GM18873 (cell line): ENCODE data around the gene PRDM2.
"Not testable (repeated sequence)": the region's sequence is repeated elsewhere in the genome, so short reads cannot be mapped to it uniquely, and the experiment has no call there.

ENCODE experiments used
- ATAC-seq: cut with Tn5 transposase; IDR thresholded peaks from one replicate; pipeline ENCODE4 v1.9.1; 2021; ENCODE audit warnings: mild to moderate bottlenecking, moderate library complexity, moderate number of reproducible peaks; ENCODE audit not compliant: unreplicated experiment, low FRiP score

PRDM2 gene

DNA sequence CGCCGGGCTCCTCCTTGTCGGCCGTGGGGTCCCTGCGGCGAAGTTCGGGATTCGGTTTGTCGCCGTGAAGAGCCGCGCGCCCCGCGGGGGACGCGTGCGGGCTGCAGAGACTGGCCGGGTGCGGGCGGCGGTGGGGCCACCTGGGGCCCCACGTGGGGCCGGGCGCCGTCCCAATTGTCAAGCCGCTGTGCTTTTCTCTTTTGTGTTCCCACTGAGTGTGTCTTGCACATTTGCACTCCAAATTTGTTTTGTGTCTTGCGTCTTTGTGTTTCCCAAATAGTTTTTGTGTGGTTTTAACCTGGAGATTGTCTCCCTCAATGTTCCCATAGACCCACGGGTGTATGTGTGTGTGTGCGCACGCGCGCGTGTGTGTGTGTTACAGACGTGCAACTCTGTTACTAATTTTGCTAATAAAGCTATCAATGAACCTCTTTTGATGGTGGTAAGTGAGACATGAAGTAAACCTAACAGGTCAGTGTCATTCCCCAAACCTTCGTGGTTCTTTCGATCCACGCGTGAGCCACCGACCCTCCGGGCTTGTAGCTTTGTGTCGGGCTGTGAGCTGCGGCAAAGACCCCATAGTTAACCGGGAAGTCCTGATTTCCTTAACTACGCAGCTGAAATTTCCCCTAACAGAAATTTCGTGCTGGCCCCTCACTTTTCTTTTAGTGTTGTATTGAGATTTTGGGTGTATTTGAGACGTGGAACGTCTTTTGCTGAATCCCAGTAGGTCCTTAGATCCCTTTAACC is 708 bp downstream of the PRDM2 start:
- no peak for ATAC-seq

DNA sequence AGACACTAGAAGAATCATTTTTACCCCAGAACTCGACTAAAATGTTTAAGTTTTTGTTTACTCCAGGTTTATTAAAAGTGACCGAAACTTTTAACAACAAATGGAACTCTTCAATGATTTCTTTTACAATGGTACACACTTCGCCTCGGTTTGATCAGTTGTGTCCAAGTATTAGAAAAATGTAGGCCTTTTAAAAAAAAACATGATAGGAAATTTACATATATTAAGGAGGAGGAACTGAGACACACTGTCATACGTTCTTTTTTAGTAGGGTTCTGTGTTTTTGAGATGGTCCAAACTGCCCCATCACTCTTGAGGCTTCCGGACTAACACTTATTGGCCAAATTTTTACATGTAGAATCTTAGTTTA is 1.3 kb downstream of the PRDM2 start:
- ATAC-seq = no peak

DNA sequence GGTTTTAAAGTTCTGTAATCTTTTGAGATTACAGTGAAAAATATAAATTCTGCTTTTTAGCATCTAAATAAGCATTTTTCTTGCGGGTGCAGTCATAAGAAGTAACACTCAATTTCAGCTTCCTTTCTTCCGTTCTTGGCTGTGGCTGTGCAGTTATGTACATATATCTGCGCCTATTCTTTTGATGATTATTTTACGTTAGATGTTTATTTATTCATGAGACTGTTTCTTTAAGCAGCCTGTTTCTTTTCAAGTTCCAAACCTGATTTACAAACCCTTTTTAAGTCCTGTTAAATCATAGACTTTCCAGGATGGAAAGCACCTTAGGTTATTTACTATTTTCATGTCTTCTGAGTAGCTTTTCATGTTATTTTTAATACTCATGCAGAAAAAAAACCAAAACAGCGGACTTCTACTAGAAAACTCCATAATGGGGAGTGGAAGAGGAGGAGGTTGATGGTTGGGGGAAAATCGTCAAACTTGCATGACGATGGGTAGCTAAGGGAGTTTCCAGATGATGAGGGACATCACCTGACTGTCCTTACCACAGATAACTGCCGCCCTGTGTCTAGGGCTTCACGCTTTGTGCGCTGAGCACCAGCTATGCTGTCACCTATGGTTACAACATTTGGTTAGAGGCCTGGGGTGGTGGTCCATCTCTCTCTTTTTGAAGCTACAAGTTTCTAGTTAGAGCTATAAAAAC is 2.6 kb downstream of the PRDM2 start:
- peak; percentile 66 for ATAC-seq

DNA sequence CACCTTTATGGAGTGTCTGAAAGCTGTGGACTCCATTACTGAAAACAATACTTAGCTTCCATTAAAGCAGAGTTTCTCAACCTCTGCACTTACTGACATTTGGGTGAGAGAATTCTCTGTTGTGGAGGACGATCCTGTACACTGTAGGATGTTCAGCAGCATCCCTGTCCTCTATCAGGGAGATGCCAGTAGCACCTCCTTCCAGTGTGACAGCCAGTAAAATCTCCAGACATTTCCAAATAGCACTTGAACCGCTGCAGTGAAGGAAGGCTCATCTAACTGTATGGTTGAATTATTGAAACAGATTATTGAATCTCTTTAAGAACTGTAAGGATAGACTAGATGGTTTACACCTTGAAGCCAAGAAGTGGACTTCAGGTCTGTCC is 3.1 kb downstream of the PRDM2 start:
- no peak for ATAC-seq

DNA sequence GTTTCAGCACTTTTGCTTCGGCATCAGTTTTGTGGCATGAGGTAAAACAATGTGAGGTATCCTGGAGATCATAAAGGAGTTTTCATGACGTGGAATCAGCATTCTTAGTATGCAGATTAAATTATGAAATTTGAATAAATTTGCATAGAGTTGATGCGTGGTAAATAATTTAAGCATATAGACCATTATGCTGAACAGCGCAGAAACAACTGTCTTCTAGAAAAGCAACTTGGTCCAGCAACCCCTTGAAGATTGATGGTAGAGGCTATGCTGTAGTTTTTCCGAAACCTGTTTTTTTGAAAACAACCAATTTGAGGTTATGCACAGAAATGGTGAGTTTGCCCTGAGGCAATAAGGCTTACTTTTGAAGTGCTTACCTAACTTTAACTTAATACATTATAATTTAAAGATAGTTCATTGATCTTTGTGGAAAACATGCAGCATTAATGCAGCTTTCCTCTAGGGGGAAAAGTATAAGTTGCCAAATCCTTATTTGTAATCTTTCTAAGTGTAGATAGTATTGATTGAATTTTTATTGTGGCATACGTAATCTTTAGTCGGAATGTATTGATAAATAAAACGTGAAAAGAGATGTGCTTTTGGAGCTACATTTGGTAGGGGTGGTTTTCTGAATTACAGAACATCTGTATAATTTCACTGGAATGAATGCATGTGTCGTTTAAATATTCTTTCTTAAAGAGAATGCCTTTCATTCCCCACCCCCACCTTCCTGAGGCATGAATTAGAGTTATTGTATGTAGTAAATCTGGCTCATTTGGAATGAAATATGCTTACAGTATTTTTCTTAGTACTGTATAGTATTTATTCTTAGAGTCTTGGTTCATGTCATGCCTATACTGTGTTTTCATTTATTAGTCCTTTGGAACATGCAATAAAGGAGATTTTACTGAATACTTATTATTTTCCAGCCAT is 3.8 kb downstream of the PRDM2 start:
- ATAC-seq = no peak

DNA sequence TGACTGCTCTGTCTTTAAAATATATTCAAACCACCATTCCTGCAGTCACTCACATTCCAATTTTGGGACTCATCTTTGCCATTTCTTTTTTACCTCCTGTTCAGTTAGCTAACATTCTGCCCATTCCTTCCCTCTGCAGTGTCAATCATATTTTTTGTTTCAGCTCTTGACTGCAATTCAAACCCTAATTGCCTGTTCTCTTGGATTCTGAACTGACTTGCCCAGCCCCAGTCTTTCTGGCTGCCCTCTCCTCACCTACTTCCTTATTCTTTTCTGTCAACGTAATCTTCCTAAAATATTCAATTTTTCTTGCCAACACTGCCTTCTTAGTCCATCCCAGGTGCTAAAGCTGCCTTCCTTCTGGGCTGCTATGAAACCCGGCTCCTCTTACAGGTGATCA is 6.1 kb downstream of the PRDM2 start:
- ATAC-seq = no peak

DNA sequence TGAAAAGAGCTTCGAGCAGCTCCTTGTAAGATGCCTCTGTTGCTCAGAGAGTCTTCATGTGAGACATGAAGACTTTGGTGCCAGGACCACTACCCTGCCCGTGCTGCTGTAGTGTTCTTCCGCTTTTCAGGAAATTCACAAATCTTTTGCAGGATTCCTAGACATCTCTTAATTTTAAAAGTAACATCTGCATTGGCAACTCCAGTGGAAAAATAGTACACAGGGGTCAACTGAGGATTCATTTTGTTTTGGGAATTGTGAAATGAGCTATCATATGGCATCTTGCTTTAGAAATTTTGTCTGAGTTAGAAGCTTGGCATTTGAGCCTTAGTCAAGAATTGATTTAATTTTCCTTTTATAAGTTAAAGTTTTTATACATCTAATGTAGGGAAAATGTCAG is 7.2 kb downstream of the PRDM2 start:
- no peak for ATAC-seq

DNA sequence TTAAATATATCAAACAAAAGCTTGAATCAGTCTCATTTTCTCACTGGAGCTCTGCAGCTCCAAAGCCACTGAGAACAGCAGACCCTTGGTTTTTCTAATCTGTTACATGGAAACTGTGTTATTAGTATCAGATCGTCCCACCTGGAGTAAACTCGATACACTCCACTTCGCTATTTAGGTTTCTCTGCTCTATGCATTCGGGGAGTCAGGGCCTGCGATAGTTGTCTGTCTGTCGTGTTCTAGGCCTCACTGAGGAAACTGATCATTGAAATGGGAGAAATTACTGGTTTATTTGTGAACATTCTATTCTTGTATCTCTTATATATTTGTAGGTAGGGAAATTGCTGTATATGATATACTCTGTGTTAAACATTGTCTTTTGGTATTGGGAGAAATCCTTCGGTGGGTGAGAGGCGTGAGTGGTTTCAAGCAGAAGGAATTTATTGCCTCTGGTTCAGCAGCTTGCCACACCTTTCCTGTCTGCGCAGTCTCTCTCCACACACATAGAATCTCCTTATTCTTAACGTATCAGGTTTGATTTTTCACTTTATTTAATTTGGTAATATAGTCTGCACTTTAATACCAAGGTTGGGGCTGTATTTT is 8.5 kb downstream of the PRDM2 start:
- ATAC-seq = no peak

DNA sequence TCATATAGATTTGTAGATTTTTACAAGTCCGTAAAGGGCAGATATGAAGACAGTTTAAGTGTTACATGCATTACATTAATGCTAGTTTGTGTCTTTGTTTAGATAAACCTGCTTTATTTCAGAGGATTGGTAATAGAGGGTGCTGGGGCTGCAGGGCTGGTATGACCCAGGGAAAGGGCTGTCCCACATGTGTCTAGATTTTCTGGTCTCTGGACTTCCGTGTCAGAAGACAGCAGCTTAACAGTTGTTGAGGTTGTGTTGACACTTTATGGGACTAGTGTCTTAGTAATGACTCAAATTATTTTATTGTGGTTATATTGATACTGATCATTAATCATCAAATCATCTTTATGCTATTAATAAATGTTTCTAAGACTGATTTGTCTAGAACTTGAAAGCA is 10.1 kb downstream of the PRDM2 start:
- ATAC-seq = no peak

DNA sequence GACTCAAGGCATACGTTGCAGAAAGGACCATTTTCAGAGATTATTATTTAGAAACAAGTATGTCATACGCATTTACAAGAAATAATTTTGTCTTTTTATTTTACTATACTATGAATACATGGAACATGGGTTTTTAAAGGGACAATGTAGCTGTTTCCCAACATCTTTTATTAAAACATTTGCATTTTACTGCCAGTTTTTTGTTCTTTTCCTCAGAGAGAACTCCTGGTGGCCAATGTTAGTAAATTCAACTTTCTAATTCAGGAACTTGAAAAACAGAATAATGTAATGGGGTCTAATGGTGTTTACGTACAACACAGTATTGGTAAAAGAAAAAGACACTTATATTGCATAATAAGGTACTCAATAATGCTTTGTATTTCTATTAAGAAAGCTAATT is 14.9 kb downstream of the PRDM2 start:
- ATAC-seq = no peak

DNA sequence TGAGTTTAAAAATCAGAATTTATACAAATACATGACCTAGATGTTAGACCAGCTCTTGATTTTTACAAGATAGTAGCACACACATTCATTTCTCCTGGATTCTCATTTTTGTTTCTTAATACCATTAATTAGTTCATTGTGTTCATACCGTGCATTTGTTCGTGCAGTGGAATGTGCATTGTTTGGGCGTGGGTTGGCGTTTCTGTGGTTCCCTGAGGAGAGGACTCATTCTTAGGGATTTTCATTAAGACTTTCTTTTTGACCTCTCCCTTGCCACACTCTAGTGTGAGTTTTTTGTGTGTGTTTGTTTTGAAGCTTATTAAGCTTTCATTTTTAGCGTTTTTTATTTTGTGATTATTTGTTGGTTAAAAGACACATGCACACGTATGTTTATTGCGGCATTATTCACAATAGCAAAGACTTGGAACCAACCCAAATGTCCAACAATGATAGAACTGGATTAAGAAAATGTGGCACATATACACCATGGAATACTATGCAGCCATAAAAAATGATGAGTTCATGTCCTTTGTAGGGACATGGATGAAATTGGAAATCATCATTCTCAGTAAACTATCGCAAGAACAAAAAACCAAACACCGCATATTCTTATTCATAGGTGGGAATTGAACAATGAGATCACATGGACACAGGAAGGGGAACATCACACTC is 15.8 kb downstream of the PRDM2 start:
- ATAC-seq = not testable (repeated sequence)

DNA sequence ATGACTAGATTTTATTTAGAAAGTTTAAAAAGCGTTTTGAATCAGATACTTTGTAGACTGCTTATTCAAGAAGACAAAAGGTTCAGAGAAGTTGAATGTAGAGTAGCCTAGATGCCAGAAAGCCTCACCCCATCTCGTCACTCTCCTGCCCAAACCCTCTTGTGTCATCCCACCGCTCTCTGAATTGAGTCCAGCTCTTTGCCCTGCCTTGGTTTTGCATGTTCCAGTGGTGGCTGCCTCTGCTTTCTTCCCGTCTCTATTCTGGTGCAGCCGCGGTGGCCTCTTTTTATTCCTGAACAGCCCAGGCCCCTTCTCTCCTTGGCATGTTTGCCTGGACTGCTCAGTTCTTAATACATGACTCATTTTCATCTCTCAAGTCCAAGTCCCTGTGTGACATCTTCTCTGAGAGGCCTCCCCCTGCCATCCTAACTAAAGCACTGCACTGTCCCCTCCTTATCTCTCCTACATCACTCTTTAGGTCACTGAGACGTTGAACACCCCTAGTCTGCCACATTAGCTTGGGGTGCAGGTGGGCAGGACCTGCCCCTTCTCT is 22.9 kb downstream of the PRDM2 start:
- no peak for ATAC-seq

DNA sequence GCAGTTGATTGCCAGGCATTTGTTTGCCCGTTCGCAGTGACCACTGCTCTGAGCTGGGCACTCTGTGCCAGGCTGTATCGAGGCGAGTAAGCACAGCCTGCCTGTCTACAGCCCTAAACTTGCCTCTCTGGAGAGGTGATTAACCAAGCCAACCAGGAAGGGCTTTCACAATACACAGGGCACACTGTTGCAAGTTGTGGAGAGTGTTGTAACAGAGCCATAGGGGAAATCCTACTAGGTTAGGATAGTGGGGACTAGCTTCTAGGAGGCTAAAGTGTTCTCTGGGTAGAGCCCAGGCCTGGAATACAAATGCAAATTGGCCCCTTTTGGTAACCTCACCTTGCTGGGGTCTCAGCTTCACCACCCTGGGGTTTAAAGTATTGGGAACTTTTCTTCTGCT is 23.8 kb downstream of the PRDM2 start:
- ATAC-seq = no peak

DNA sequence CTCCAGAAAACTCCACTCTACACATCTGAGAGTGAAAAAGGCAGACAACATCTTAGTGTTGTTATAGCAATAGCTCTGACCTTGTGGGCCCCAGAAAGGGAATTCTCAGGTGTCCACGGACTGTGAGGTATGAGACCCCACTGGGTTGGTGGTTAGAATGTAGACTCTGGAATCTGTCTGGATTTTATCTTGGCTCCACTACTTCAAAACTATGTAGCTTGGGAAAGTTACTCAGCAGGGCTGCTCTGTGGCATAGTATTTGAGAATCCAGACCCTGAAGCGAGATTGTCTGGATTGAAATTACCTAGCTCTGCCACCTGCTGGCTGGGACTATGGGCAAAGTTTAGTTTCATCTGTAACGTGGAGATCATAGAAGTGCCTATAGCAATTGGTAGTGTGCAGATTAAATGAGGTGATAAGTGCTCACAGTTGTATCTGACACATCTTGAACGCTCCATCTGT is 25.8 kb downstream of the PRDM2 start:
- ATAC-seq = no peak

DNA sequence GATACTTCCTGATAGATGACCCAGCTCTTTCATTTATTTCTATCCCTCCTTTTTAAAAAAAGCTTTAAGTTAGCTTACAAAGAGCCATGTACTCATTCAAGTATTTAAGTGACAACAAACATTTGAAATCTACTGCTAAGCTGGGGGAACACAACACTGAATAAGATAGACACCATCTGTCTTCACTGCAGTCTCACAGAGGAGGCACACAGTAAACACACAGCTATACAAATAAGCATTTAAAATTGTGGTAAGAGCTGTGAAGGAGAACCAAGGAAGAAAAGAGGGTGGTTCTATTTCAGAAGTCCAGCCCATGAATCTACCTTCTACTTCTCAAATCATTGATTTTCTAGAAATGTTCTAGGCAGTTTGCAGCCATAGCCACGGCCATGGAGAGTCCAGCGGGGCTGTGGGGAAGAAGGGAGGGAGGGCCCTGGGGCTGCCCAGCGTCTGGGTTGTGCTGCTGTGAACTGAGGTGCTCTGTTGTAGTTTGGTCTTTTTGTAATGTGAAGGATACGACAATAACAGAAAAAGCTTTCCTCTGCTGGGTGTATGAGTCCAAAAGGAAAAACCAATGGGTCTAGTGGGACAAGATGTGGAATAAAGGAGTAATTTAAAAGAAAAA is 28.2 kb downstream of the PRDM2 start:
- ATAC-seq = no peak

DNA sequence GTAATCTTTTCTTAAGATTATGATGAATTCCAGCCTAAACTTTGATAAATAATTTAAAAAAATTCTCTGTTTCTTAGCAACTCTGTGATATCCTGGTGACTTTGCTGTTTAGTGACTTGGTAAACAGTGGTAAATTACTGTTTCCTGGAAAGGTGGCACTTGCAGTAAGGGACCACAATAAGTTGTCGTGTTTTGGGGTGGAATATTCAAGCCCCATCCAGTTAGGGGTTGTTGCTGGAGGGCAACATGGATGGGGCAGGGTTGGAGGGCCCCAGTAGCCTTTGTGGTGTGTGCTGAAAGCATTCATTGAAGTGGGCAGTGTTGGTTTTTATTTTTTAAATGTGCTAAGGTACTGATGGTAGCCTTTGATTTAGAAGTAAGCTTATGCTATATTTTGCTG is 30.3 kb downstream of the PRDM2 start:
- ATAC-seq = no peak

DNA sequence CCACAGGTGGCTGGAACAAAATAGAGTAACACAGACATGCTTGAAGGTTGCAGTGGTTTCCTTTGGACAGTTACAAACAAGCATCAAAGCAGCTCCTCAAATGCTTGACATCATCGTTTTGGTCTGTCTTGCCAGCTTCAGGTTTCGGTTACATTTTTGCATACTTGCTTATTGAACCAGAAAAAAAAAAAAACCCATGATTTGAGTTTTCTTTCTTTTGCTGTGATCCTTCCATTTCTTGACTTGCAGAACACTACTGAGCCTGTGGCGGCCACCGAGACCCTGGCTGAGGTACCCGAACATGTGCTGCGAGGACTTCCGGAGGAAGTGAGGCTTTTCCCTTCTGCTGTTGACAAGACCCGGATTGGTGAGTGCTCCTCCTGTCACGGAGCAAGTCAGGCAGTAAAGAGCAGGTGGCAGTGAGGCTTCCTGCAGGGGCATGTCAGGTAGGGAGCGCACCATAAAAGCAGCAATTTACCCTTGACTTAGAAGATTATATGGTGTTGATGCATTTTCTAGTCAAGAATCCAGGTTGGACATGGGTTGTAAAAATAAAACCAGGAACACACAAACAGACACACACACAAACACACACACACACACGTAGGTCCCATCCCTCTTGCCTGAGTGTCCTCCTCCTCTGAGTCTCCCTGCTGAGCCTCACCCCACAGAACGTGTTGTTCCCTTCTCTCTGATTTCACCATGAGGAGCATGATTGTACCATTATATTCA is 30.9 kb downstream of the PRDM2 start:
- ATAC-seq = peak; percentile 85

DNA sequence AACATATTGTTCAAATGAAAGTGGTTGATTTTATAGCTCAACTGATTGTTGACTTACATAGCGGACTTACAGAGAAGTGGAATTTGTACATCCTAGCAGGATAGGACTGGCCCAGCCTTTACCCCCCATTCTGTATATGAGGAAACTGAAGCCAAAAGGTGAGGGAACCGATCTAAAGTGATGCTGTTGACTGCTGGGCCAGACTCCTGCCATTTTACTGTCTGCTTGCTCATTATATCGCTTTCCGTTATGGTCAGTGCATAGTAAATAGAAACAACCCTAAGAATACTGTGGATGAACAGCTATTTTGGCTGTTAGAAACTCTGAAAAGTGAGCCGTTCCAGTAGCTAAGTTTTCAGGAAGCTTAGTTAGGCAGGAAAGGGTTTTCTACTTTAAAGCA is 31.9 kb downstream of the PRDM2 start:
- no peak for ATAC-seq
